PC-9 (cell line): ENCODE results near the gene WEE2. TPM values are rescaled to one million over a fixed set of nuclear protein-coding genes. Genes with fewer than 3 reads are reported as not detected.

Experiments
- BruUV-seq: library from RNA; stranded (reverse); fragments of 400-500 nt; replicated peaks from 2 replicates; lab custom pipeline; 2021; lab: Mats Ljungman, UMichigan
- CTCF ChIA-PET: fragments of 300-600 bp; sonication (Branson Sonifier 250); formaldehyde crosslinking; loops from one replicate; lab custom pipeline; 2022; ENCODE audit warnings: antibody characterized with exemption; lab: Charles Lee
- POLR2A ChIA-PET: fragments of 300-600 bp; sonication (Branson Sonifier 250); formaldehyde crosslinking; loops from one replicate; lab custom pipeline; 2022; ENCODE audit warnings: antibody characterized with exemption; ENCODE audit not compliant: unreplicated experiment; lab: Charles Lee
- DNase-seq, 2 experiments: peaks; one replicate each; pipeline versions ENCODE4 v3.0.0 to v3.0.0-alpha.2; 2015 to 2022; ENCODE audit warnings: mixed read lengths in 1 of 2
- H2AFZ ChIP-seq: fragments of 200-600 bp; sonication (generic); 2 replicates; pipeline ENCODE4 v1.8.1; 2017; ENCODE audit warnings: antibody characterized with exemption
- H3F3A ChIP-seq: fragments of 200-600 bp; sonication (generic); 2 replicates; pipeline ENCODE4 v1.8.1; 2017; ENCODE audit warnings: antibody characterized with exemption, mild to moderate bottlenecking, low read depth; ENCODE audit not compliant: insufficient read depth
- H3K27ac ChIP-seq: fragments of 200-600 bp; sonication (generic); 2 replicates; pipeline ENCODE4 v1.6.1; 2016; ENCODE audit warnings: mixed run types
- H3K27me3 ChIP-seq: fragments of 200-600 bp; sonication (generic); 2 replicates; pipeline ENCODE4 v1.6.1; 2016; ENCODE audit warnings: low read depth, mixed run types; ENCODE audit not compliant: insufficient read depth
- H3K36me3 ChIP-seq: fragments of 200-600 bp; sonication (generic); 2 replicates; pipeline ENCODE4 v1.6.1; 2016; ENCODE audit warnings: low read depth, mixed run types
- H3K4me1 ChIP-seq: fragments of 200-600 bp; sonication (generic); replicated peaks from 2 replicates; pipeline ENCODE4 v1.6.1; 2016; ENCODE audit warnings: mixed run types; ENCODE audit not compliant: insufficient read depth
- H3K4me2 ChIP-seq: fragments of 200-600 bp; sonication (generic); 2 replicates; pipeline ENCODE4 v1.6.1; 2017; ENCODE audit warnings: mixed run types
- H3K4me3 ChIP-seq: fragments of 200-600 bp; sonication (generic); 2 replicates; pipeline ENCODE4 v1.6.1; 2016; ENCODE audit warnings: mixed run types
- H3K79me2 ChIP-seq: fragments of 200-600 bp; sonication (generic); 2 replicates; pipeline ENCODE4 v1.6.1; 2017; ENCODE audit warnings: low read depth, mixed run types
- H3K9me2 ChIP-seq: fragments of 200-600 bp; sonication (generic); 2 replicates; pipeline ENCODE4 v1.8.1; 2017; ENCODE audit warnings: mild to moderate bottlenecking; ENCODE audit not compliant: insufficient read depth
- H3K9me3 ChIP-seq: fragments of 200-600 bp; sonication (generic); 2 replicates; pipeline ENCODE4 v1.8.1; 2016; ENCODE audit warnings: low read depth; ENCODE audit not compliant: insufficient read depth
- H4K20me1 ChIP-seq: fragments of 200-600 bp; sonication (generic); 2 replicates; pipeline ENCODE4 v1.8.1; 2017; ENCODE audit not compliant: insufficient read depth
- EZH2 ChIP-seq: fragments of 200-600 bp; sonication (generic); IDR thresholded peaks from 2 replicates; pipeline ENCODE4 v1.8.0; 2017; ENCODE audit warnings: antibody characterized with exemption, low read depth
- intact Hi-C: fragments of 100-400 bp; cut with micrococcal nuclease; formaldehyde crosslinking; loops from one replicate; pipeline ENCODE4 v1.10.0; 2022; ENCODE audit not compliant: unreplicated experiment
- total RNA-seq: library from RNA; stranded (reverse); gene quantifications from 2 replicates; pipeline ENCODE4 v1.2.3, GENCODE V29; 2021
- TF ChIP-seq, protein P1 (sequence below): fragments of 200-600 bp; sonication (generic); conservative IDR thresholded peaks from 2 replicates; pipeline ENCODE4 v1.6.1; 2017; ENCODE audit warnings: mixed run types, antibody characterized with exemption, mild to moderate bottlenecking, moderate library complexity

The WEE2 gene
- total RNA-seq, 1 experiment from 2014 or later, result not detected

DNA sequence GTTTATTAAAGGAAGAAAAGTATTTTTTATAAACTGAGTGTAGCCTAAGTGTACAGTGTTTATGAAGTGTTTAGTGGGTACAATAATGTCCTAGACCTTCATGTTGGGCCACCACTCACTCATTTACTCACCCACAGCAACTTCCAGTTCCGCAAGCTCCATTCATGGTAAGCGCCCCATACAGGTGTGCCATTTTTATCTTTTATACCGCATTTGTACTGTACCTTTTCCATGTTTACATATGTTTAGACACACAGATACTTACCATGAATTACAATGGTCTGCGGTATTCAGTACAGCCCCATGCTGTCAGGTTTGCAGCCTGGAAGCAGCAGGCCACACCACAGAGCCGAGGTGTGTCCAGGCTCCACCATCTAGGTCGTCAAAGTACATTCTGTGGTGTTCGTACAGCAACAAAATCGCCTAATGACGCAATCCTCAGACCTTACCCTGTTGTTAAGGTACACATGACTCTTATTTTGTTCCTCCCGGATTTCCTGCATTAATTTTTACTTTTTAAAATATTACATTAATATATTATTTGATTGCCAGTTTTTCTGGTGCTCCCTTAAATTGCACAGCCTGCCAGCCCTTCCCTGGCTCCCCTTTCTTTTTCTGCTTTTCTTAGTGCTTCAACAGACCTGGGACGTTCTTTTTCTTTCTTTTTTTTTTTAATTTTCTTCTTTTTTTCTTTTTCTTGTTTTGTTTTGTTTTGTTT lies 29.1 kb downstream of the WEE2 start:
- peaks cover 19% of the 10 kb centered on the region for H3K36me3 ChIP-seq
- no peak for TF ChIP-seq EZH2
- TF ChIP-seq, protein P1, sequence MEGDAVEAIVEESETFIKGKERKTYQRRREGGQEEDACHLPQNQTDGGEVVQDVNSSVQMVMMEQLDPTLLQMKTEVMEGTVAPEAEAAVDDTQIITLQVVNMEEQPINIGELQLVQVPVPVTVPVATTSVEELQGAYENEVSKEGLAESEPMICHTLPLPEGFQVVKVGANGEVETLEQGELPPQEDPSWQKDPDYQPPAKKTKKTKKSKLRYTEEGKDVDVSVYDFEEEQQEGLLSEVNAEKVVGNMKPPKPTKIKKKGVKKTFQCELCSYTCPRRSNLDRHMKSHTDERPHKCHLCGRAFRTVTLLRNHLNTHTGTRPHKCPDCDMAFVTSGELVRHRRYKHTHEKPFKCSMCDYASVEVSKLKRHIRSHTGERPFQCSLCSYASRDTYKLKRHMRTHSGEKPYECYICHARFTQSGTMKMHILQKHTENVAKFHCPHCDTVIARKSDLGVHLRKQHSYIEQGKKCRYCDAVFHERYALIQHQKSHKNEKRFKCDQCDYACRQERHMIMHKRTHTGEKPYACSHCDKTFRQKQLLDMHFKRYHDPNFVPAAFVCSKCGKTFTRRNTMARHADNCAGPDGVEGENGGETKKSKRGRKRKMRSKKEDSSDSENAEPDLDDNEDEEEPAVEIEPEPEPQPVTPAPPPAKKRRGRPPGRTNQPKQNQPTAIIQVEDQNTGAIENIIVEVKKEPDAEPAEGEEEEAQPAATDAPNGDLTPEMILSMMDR, result no peak
- H3K9me2 ChIP-seq, result no peaks in the 10 kb centered on the region
- no peaks in the 10 kb centered on the region for H3K9me3 ChIP-seq
- peaks cover 31% of the 10 kb centered on the region for H3K79me2 ChIP-seq
- H3K4me1 ChIP-seq, result peaks cover 27% of the 10 kb centered on the region
- POLR2A ChIA-PET, result interaction anchor here (0.6 to 1.4 kb wide), 8 partner anchors 15 to 1150 kb away, joined by 3 to 7 read pairs (median 4); no protein-coding TSS in a partner anchor
- H3K27me3 ChIP-seq, result no peaks in the 10 kb centered on the region
- H3K4me2 ChIP-seq, result peak overlapping the region; percentile 96
- peak overlapping the region; percentile 100 for H3K4me3 ChIP-seq
- TSS peak; percentile 80 for BruUV-seq
- H4K20me1 ChIP-seq, result 0 out of 2 replicates have a peak, but pooled peaks cover 5% of the 10 kb centered on the region
- H3K27ac ChIP-seq, result peak overlapping the region; percentile 77
- CTCF ChIA-PET, result interaction anchor here (0.6 to 1.8 kb wide), 10 partner anchors 13 to 1119 kb away, joined by 3 to 17 read pairs (median 4); partner anchors contain the start of gene DENND11
- DNase-seq, result peak; percentile 35 to 52
- H2AFZ ChIP-seq, result peak overlapping the region; percentile 96
- intact Hi-C loops, result no loop called here
- H3F3A ChIP-seq, result peaks cover 3% of the 10 kb centered on the region; the same call in 1 of the 2 replicates

DNA sequence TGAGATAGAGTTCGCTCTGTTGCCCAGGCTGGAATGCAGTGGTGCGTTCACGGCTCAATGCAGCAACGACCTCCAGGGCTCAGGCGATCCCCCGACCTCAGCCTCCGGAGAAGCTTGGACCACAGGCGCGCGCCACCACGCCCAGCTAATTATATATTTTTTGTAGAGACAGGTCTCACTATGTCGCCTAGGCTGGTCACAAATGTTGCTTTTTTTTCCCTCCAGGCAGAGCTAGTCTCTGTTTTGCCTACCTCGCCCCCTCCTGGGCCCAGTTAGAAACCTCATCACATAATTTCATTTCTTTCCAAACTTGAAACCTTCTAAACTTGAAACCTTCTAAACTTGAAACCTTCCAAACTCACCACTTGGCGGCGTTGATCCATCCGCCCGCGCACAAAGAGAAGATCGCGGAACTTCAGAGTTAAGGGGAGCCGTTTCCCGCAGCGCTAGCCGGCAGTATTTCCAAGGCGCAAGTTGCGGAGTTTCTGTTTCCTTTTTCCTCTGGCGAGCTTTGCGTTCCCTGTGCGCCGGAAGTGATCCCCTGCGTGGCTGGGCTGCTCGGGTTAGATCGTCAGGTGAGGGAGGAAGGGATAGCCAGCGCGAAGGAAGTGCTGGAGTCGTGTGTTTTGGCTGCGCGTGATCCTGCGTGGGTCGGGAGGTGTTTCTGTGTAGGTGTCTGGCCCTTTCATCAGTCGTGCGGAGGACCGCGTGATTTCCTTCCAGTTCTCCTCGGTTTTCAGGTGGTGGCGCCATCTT lies 29.9 kb downstream of the WEE2 start, which contains the start of gene SSBP1:
TSS of gene SSBP1 (plus strand) at position 523 of the 756 bp plus-strand sequence. CDS start 809 bp downstream, outside the sequence.
- no peak for TF ChIP-seq EZH2
- TF ChIP-seq, protein P1, result peak; percentile 83
- peaks cover 24% of the 10 kb centered on the region for H3K36me3 ChIP-seq
- peaks cover 3% of the 10 kb centered on the region; the same call in 1 of the 2 replicates for H3F3A ChIP-seq
- ChIA-PET POLR2A (interaction anchor here (0.5 to 1.4 kb wide), 12 partner anchors 11 to 1573 kb away, joined by 3 to 8 read pairs (median 4); no protein-coding TSS in a partner anchor), CTCF (interaction anchor here (0.6 to 1.8 kb wide), 7 partner anchors 14 to 1120 kb away, joined by 3 to 17 read pairs (median 4); partner anchors contain the start of gene DENND11)
- intact Hi-C loops, result loop anchor here (1.0 to 2.0 kb wide), 6 partner anchors 36 to 723 kb away; partner anchors contain the start of genes AGK and DENND11
- H3K9me3 ChIP-seq, result no peaks in the 10 kb centered on the region
- BruUV-seq, result no TSS peak
- 0 out of 2 replicates have a peak, but pooled peaks cover 5% of the 10 kb centered on the region for H4K20me1 ChIP-seq
- DNase-seq, result peak; percentile 93 to 95
- H3K27me3 ChIP-seq, result no peaks in the 10 kb centered on the region
- H3K79me2 ChIP-seq, result peaks cover 31% of the 10 kb centered on the region
- peak within 1 kb of the TSS; percentile 100 for H3K4me3 ChIP-seq
- H2AFZ ChIP-seq, result peak within 1 kb of the TSS; percentile 96
- peaks cover 27% of the 10 kb centered on the region for H3K4me1 ChIP-seq
- peak within 1 kb of the TSS; percentile 97 for H3K4me2 ChIP-seq
- peak within 1 kb of the TSS; percentile 77 for H3K27ac ChIP-seq
- no peaks in the 10 kb centered on the region for H3K9me2 ChIP-seq
